Middle frontal gyrus (tissue), 1 donor: ENCODE data around the gene MT3.

Experiments
- DNase-seq: peaks from one replicate; pipeline ENCODE4 v3.0.0-alpha.2; 2015; ENCODE audit warnings: low spot score; ENCODE audit errors: extremely low spot score

The MT3 gene

DNA sequence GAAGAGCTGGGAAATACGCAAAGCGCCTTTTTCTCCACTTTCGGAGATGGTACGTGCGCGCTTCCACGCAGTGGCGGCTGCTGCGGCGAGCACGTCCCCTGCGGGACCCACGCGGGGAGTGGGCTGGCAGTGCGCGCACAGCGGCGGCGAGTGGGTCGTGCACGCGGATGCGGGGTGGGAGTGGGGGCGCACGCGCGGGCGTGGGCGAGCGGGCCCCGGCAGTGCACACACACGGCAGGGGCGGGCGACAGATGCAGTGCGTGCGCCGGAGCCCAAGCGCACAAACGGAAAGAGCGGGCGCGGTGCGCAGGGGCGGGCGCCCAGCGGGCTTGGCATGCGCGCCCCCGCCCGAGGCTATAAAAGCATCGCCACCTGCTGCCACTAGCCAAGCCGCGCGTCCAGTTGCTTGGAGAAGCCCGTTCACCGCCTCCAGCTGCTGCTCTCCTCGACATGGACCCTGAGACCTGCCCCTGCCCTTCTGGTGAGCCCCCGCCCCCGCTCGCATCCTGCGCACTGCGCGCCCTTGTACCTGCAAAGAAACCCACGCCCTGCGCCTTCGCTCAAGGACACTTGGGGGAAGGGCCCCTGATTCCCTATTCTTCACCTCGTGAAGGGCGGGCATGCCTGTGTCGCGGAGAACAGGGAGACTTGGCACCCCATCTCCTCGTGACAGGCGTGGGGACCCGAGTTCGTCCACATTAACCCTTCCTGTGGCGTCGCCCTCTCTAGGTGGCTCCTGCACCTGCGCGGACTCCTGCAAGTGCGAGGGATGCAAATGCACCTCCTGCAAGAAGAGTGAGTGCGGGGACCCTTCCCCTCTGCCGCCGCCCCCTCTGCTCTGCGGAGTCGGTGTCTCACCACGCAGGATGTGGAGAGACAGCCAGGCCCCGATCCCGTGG lies at the start of gene MT3:
MT3 (plus strand) TSS at position 388 of the 899 bp plus-strand sequence; CDS start at position 451, 63 bp downstream.
- DNase-seq: peak; percentile 56

DNA sequence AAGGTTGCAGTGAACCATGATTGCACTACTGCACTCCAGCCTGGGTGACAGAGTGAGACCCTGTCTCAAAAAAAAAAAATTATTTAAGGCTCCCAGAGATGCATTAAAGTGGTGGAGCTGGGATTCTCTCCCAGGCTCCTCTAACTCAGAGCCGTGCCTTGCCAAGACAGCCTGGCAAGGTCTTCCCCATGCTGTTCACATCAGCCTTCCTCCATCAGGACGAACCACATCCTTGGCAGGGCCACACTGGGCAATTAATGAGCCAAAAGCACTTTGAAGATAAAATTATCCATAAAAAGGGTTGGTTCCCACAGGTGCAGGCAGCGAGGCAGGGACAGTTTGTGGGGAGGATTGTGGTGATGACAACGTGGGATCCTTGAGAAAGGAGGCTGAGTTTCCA lies 49.7 kb upstream of the MT3 start:
- DNase-seq: no peak

DNA sequence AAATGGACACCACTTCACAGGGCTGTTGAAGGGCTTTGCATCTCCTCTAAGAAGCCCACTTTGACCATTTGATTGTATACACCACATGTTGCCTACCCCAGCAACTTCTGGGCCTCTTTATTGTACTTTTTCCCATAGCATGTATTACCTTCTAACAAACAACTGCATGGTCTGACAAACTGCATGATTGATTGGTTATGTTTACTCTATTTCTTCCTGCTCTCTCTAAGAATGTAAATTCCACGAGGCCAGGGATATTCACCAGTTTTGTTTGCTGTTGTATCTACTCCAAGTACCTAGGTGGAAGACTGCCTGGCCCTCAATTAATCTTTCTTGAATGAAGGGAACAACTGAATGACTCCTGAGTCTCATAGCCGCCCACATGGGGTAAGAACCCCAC lies 47.3 kb upstream of the MT3 start:
- no peak for DNase-seq

DNA sequence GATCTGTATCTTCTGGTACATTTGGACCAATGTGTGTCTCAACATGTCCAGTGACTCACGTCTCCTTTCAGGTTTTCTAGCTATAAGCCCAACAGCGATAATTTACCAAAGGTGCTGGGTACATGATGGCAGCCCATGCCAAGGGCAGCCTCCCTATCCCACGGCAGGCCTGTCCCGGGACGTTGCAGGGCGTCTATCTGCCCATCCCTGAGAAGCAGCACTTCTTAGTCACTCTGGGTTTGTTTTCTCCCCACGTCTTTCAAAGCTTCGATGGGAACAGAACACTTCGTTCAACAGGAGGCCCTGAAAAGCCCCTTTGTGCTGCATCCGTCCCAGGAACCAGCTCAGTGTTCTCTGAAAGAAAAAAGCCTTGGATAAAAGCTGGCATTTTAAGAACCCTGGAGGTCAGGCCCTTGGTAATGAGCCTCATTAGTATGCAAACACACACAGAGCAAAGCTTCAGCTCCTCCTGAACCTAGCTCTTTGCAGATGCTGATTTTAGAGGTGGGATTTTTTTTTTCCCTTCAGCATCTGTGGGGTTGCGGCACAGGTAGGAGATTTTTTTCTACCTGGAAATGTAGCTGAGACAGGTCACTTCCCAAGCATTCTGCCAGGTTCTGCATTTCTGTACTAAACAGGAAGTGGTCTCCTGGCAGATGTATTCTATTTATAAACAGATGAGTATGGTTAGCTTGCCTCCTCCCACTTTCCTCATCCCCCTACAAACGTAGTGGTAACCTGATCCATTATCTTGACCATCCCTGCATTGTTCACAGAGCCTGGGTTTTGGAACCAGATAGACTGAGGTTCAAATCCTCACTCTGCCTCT lies 42.0 kb upstream of the MT3 start:
- DNase-seq: peak; percentile 67

DNA sequence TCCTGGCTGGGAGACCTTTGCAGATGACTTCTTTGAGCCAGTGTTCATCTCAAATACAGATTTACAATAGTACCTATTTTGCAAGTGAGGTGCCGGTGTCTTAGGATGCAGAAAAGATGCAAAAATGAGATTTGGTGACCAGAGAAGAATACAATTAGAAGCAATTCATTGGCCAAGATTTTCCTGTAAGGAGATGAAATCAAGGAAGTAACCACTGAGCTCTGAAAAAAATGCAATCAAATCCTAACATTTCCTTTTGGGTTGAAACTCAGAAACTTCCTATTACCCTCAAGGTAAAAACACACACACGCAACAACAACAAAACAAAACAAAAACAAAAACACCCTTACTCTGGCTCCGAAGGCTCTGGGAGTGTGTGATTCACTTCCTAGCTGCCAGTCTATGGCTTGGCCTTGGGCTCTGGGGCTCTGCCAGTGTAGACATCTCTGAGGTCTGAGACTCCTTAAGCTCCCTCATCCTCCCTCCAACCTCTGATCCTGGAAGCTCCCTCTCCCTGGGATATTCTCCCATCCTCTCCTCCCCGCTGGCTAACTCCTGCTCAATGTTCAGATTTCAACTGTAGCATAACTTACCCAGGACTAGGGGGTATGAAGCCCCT lies 41.3 kb upstream of the MT3 start:
- DNase-seq: no peak

DNA sequence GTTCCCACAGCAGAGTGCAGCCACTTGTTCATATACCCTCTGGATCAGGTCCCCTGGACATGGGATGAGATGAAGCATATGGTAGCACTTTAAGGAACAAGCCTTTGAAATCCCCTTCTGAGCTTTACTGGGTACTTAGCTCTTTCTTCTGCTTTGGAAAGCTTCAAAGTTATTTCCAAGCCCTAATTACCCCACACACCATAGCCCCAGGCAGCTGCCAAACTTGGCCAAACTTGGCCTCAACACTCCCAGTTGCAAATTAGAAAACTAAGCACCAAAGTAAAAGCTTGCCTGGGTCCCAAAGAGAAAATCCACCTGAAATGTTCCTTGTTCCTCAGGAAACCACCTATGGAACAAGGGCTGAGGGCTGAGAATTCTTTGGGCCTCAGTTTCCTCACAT lies 40.2 kb upstream of the MT3 start:
- no peak for DNase-seq

DNA sequence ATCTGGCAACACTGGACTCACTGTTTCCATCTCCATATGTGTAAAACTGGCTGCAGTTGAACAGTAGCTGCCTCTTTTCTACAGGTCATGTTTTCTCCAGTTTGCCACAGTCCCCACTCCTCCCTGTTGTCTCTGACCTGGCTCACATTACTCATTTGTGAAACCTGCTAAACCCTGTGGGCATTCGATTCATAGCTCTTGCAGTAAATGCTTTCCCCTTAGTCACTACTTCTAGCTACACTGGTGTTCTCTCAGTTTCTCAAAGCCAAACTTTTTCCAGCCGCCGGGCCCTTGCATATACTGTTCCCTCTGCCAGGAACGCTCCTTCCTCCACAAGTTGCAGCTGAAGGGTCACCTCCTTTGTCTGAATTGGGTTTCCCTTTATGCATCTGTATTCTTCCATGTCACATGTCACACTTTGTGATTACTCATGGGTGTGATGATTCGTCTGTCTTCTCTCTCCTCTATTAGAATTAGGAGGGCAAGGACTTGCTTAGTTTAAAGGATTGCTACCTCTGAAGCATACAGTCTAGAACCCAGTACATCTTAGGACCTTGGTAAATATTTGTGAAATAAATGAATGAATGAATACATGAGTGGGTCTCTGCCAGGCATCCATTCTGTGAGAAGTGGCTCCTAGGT lies 39.5 kb upstream of the MT3 start:
- DNase-seq: no peak

DNA sequence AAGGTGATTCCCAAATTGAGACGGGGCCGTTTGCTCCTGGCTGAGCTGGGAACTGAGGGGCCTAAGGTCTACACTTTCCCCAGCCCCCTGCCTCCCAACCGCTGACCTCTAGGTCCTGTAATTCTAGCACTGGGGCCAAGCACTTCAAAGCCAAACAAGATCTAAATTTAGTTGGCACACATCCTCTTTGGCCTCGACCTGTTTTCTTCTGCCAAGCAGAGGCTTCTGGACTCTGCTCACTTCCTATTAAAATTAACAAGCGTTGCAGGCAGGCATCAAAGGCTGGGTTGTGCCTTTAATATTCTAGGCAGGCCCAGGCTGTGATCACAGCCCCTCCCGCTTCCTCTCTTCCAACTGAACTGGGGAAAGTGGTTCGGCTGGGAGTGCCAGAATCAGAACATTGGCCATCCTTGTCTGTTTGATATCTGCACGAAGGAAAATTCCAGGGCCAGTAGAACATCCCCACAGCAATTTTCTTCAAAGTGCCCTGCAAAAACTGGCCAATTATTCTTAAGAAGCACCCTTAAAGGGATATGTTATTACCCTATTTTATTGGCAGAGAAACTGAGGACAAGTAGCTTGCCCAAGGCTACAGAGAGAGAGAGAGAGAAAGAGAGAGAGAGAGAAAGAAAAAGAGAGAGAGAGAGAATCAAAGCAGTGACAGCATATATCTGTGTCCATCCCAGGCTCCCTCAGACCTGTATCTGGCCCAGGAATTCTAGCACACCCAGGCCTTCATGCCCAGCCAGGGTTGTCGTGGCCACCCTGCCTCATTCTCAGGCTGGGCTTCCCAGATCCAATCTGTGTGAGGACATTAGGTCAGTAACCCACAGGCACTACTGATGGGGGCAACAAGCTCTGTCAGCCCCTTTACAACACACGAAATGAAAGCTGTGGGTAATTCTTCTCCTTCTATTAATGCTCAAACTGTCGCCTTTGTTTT lies 37.3 kb upstream of the MT3 start:
- peak; percentile 55 for DNase-seq

DNA sequence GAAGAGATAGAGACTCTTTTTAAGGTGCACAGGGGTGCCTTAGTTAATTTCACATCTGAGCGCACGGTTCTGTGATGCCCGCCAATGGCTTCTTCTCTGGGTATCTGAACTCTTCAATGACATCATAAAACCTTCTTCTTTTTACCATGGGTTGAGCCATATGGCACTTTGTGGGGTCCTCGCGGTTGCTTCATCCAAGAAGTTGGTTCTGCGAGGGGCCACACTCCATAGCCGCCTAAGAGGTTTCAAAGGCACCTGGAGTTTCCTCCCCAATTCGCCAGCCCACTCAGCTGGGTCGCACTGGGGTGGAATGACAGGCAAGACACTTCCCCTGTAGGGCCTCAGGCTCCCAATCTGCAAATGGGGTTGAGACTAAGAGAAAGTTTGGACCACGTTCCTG lies 34.9 kb upstream of the MT3 start:
- no peak for DNase-seq

DNA sequence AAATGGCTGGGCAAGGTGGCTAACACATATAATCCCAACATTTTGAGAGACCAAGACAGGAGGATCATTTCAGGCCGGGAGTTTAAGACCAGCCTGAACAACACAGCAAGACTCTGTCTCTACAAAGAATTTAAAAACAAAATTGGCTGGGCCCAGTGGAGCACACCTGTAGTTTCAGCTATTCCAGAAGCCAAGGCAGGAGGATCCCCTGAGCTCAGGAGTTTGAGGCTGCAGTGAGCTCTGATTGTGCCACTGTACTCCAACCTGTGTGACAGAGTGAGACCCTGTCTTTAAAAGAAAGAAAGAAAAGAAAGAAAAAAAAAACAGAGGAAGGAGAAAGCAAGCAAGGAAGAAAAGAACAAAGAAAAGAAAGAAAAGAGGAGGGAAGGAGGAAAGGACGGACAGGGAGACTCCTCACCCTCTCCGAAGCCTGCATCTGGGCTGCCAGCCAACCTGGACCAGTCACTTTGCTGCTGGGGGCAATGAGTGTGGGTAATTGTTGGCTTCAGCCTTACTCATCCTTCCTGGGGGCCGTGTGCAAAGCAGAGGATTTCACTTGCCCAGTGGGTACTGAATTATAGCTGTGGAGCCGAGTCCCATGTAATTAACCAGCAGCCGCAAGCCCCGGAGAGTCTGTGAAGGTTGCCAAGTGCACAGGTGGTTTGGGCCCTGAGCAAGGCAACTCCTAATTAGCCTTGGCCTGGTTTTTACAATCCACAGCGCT lies 31.1 kb upstream of the MT3 start:
- no peak for DNase-seq

DNA sequence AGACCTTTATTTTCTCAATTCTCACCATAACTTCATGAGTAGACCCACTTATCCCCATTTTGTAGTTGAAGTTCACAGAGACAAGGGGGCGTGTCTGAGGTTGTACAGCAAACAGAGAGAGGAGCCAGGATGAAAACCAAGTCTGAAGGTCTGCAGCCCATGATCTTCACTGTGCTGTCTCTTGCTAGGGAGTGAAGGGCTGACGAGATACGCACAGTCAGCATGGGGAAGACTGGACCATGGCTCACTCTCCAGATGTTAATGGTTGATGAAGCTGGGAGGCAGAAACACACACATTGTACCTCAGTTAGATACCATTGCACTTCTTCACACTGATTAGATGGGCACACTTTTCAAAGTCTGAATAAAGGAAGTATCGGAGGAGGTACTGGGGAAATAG lies 30.2 kb upstream of the MT3 start:
- DNase-seq: no peak

DNA sequence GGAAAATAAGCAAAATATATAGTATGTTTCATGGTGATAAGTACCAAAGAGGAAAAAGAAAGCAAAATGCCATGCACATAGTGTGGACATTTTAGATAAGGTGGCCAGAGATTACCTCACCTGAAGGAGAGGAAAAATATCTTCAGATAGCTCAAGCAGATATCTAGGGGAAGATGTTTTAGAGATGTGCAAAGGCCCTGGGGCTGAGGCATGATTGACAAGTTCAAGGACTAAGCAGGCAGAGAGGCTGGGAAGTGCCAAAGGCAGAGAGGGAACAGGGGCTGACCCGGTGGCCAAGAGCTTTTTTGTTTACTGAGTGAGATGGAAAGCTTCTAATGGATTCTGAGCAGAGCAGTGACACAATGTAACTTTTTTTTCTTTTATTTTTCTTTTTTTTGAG lies 28.9 kb upstream of the MT3 start:
- DNase-seq: no peak

DNA sequence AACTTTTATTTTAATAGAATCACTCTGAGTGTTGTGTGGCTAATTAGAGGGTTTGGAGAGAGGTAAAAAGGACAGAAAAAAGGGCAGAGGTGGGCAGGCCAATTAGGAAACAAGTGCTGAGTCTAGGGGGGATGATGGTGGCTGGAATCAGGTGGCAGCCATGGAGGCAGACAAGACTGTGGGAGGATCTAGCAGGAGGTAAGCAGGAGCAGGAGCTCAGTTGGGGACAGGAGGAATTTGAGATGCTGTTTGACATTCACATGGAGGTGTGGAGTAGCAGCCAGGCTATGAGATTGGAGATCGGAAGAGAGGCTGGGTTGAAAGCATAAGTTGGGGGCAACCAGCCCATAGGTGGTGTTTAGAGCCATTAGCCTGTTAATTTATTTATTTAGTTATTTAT lies 28.2 kb upstream of the MT3 start:
- no peak for DNase-seq

DNA sequence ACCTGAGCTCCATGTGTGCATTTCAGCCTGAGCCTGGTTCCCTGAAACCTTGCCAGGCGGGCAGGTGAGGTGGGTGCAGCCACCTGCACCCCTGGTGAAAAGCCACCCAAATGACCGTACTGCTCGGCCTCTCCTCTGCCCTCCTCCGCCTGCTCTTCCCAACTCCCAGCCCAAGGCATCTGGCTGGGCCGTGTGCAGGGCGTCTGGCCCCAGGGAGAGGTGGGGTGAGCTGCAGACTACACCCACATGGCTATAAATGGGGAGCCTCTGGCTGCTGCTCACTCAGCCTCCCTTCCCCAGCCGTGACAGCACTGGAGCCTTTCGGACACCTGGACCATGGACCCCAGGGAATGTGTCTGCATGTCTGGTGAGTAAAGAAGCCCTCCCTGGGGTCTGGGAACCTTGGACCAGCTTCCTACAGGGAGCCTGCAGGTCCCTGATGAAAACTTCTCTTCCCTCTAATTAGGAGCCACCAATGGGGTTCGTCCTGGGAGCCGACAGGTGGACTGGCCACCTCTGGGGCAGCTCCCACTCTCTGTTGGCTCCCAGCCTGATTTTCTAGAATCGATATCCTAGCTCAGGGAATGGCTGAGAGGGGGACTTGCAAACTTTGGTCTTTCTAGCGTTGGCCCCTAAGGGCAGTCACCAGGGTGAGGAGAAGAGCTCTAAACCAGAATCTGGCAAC lies 24.4 kb upstream of the MT3 start, which contains the start of gene MT4:
MT4 (plus strand) TSS at position 281 of the 685 bp plus-strand sequence; CDS start at position 337, 56 bp downstream.
- DNase-seq: no peak

DNA sequence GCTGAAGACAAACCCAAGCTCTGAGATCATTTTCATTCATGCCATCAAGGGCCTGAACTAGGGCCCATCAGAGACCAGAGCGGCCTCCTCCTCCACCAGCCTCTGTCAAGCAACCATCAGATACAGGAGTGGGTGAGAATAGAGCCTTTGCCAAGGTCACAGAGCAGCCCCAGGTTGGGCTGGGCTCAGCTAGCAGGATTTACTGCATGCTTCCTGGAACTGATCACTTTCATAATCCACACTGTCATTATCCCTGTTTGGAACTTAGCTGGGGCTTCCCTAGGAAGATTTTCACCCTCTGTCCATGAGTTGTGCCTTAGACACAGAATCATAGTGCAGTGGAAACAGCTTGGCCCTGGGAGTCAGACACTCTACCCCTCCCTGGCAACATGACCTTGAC lies 19.4 kb upstream of the MT3 start:
- DNase-seq: no peak

DNA sequence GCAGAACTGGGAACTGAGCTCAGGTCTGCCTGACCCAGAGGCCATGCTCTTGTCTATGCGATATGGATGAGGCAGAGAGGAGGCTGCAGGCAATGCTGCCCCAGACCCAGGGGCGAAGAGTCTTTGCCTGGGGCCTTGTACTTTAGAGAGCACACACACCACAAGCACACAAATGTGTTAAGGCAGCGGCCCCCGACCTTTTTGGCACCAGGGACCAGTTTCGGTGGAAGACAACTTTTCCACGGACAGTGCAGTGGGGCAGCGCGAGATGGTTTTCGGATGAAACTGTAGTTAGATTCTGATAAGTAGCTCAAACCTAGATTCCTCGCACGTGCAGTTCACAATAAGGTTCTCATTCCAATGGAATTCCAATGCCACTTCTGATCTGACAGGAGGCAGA lies 17.8 kb upstream of the MT3 start:
- no peak for DNase-seq

DNA sequence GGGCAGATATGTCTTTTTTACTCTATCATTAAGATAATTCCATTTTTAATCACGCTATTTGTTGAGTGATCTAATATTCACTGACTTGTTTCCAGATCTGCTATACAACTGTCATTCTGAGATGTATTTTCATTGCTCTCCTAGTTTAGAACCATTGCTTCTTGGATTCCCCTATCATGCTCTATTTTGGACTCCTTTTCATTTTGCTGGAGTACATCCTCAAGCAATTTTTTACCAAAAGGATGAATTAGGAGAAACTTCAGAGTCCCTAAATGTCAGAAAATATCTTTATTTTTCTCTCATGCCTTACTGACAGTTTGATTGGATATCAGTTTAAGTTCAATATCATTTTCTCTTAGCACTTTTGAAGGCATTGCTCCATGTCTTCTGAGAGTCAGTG lies 14.7 kb upstream of the MT3 start:
- no peak for DNase-seq

DNA sequence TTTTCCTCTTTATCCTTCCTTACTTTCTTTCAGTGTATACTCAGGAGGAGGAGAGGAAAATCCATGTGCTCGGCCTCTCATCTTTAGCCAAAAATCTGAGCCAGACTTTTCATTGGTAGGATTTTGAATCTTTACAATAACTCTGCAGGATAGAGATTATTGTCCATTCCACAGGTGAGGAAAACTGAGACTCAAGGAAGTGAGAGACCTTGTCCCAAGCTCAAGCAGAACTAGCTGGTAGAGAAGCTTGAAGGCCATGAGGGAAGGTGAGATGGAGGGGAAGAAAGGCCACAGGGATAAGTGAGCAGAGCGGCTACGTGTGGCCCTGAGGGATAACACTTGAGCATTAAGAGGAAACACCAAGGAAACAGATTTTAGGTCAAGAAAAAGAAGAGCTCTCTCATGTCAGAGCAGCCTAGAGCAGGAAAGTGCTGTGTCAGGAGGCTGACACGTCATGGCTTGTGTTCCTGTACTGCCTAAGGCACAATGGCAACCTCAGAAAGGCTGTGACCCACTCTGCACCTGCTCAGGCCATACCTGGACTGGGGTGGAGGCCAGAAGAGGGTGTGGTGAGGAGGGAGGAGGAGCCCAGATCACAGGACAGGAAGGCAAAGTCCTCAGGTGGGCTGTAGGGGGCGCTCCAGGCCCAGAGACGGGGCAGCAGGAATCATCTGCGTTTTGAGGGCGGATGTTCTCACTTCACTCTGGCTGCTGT lies 12.6 kb upstream of the MT3 start:
- DNase-seq: no peak

DNA sequence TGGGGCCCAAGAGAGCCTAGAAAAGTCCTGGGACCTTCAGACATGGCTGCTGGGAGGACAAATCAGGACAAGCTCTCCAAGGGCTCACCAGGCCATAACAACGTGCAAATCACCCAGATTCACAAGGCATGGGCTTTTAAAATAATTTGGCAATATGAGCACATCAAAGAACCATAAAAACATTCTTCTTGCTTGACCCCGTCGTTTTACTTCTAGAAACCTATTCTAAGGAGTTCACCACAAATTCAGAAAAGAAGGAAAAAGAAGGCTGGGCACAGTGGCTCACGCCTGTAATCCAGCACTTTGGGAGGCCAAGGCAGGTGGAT lies 12.1 kb upstream of the MT3 start:
- no peak for DNase-seq
